ENCODE data around the gene DNAH17. TPM values are rescaled to one million over a fixed set of nuclear protein-coding genes. Genes with fewer than 3 reads are reported as not detected.
A peak's percentile ranks its signal among the peaks of the same experiment; 100 is the strongest.

DNAH17 gene
- total and polyA plus RNA-seq, 4 experiments from 2014 or later, result 0.49 to 1.0 (median 0.78) TPM; not detected in 1

GRCh38 chr17:78414178-78415162, 162.7 kb downstream of the DNAH17 start:
- peak overlapping the region; percentile 57 for H3K27ac ChIP-seq (ENCODE audit: low read depth, low read length)
- DNase-seq, result peak; percentile 45 to 82 (median 56)
- Mint-ChIP-seq H3K4me3 (peak overlapping the region; percentile 54 to 88 (median 77)), H3K36me3 (peaks cover 7 to 25% of the 10 kb centered on the region in 2 donors), H3K27me3 (no peaks in the 10 kb centered on the region), H3K27ac (peak overlapping the region; percentile 91 to 96 (median 95)), H3K9me3 (peaks cover 0 to 2% (median 0%) of the 10 kb centered on the region in 8 donors), H3K4me1 (peaks cover 36 to 79% (median 56%) of the 10 kb centered on the region in 4 donors)
- CTCF ChIA-PET (ENCODE audit: partially characterized antibody), result interaction anchor here (0.5 to 1.3 kb wide), 5 partner anchors 8 to 1584 kb away, joined by 3 read pairs; no protein-coding TSS in a partner anchor
- H3K36me3 ChIP-seq (ENCODE audit: insufficient read depth, low read length), result peaks cover 16% of the 10 kb centered on the region
- H3K4me3 ChIP-seq (ENCODE audit: low read length in 2 of 2), result peak overlapping the region in 1 of 2 donors; percentile 26
- no peaks in the 10 kb centered on the region for H3K9me3 ChIP-seq (ENCODE audit: control insufficient read depth in 1 of 2, low read length in 2 of 2)
- peaks cover 63% of the 10 kb centered on the region for H3K4me1 ChIP-seq (ENCODE audit: insufficient read depth, low read length)
- POLR2A ChIA-PET (ENCODE audit: partially characterized antibody), result interaction anchor here (0.6 to 1.4 kb wide), 4 partner anchors 32 to 152 kb away, joined by 3 to 8 read pairs (median 4); partner anchors contain the start of gene PGS1
- no peaks in the 10 kb centered on the region for H3K27me3 ChIP-seq (ENCODE audit: insufficient read depth, low read length)
- intact Hi-C loops (cut with micrococcal nuclease), result no loop called here

DNA sequence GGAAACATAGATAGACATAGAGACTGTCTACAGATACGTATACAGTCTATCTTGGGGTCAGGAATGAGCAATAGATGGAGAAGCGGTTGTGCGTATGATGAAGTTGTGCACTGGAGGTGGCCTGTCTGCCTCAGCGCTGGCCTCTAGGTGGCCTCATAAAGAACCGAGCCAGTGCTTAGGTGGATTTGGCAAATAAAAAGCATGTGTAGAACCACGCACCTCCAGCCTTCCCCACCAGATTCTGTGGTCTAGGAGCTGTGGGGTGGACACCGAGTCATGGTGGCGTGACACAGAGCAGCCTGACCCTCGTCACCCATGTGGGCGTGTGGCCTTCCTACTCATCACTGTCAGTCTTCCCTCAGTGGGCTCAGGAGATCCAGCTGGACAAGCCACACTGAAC, 164.8 kb downstream of the DNAH17 start:
- Mint-ChIP-seq H3K27ac (peak overlapping the region; percentile 90 to 96 (median 95)), H3K36me3 (peaks cover 7 to 33% of the 10 kb centered on the region in 2 donors), H3K4me1 (peaks cover 41 to 92% (median 73%) of the 10 kb centered on the region in 4 donors), H3K9me3 (peaks cover 0 to 2% (median 0%) of the 10 kb centered on the region in 8 donors), H3K27me3 (no peaks in the 10 kb centered on the region), H3K4me3 (peak overlapping the region in 5 of 8 donors; percentile 3 to 88 (median 54))
- Histone ChIP-seq H3K27ac (ENCODE audit: low read depth, low read length) (no peak overlapping the region), H3K4me1 (ENCODE audit: insufficient read depth, low read length) (peaks cover 79% of the 10 kb centered on the region), H3K27me3 (ENCODE audit: insufficient read depth, low read length) (no peaks in the 10 kb centered on the region), H3K4me3 (ENCODE audit: low read length in 2 of 2) (no peak overlapping the region), H3K36me3 (ENCODE audit: insufficient read depth, low read length) (peaks cover 14% of the 10 kb centered on the region), H3K9me3 (ENCODE audit: control insufficient read depth in 1 of 2, low read length in 2 of 2) (no peaks in the 10 kb centered on the region)
- ChIA-PET POLR2A (ENCODE audit: partially characterized antibody) (interaction anchor here (1.1 kb wide), 1 partner anchor 20 kb away, joined by 3 read pairs; no protein-coding TSS in a partner anchor), CTCF (ENCODE audit: partially characterized antibody) (interaction anchor here (0.5 to 1.4 kb wide), 8 partner anchors 10 to 618 kb away, joined by 3 to 7 read pairs (median 3); no protein-coding TSS in a partner anchor)
- DNase-seq, result peak in 4 of 5 donors; percentile 15 to 59 (median 34)
- intact Hi-C loops (cut with micrococcal nuclease), result no loop called here

- H3K36me3 ChIP-seq (ENCODE audit: insufficient read depth, low read length), result peaks cover 9% of the 10 kb centered on the region
- H3K27ac Mint-ChIP-seq, result peak overlapping the region in 4 of 7 donors; percentile 30 to 95 (median 67)
Measured at GRCh38 chr17:78411241-78411857, 165.8 kb downstream of the DNAH17 start.

GRCh38 chr17:78409191-78409928, 167.8 kb downstream of the DNAH17 start:
- Mint-ChIP-seq H3K4me3 (no peak overlapping the region), H3K4me1 (peaks cover 33 to 71% (median 59%) of the 10 kb centered on the region in 4 donors), H3K9me3 (no peaks in the 10 kb centered on the region), H3K36me3 (peaks cover 7 to 39% of the 10 kb centered on the region in 2 donors), H3K27me3 (no peaks in the 10 kb centered on the region), H3K27ac (peak overlapping the region; percentile 31 to 75 (median 59))
- no peak for DNase-seq
- Histone ChIP-seq H3K9me3 (ENCODE audit: control insufficient read depth in 1 of 2, low read length in 2 of 2) (no peaks in the 10 kb centered on the region), H3K4me1 (ENCODE audit: insufficient read depth, low read length) (peaks cover 58% of the 10 kb centered on the region), H3K27ac (ENCODE audit: low read depth, low read length) (no peak overlapping the region), H3K27me3 (ENCODE audit: insufficient read depth, low read length) (no peaks in the 10 kb centered on the region), H3K36me3 (ENCODE audit: insufficient read depth, low read length) (peaks cover 12% of the 10 kb centered on the region), H3K4me3 (ENCODE audit: low read length in 2 of 2) (no peak overlapping the region)
- CTCF ChIA-PET (ENCODE audit: partially characterized antibody), result no interaction called here
- POLR2A ChIA-PET (ENCODE audit: partially characterized antibody), result no interaction called here
- intact Hi-C loops (cut with micrococcal nuclease), result no loop called here

More at GRCh38 chr17:78411241-78411857, 165.8 kb downstream of the DNAH17 start:
- no peak for DNase-seq
- intact Hi-C loops (cut with micrococcal nuclease), result no loop called here
- Histone ChIP-seq H3K4me3 (ENCODE audit: low read length in 2 of 2) (no peak overlapping the region), H3K27ac (ENCODE audit: low read depth, low read length) (no peak overlapping the region), H3K27me3 (ENCODE audit: insufficient read depth, low read length) (no peaks in the 10 kb centered on the region), H3K9me3 (ENCODE audit: control insufficient read depth in 1 of 2, low read length in 2 of 2) (no peaks in the 10 kb centered on the region), H3K4me1 (ENCODE audit: insufficient read depth, low read length) (peaks cover 75% of the 10 kb centered on the region)
- H3K27me3 Mint-ChIP-seq, result no peaks in the 10 kb centered on the region
- peak overlapping the region in 1 of 8 donors; percentile 22 for H3K4me3 Mint-ChIP-seq
- H3K9me3 Mint-ChIP-seq, result peaks cover 0 to 2% (median 0%) of the 10 kb centered on the region in 8 donors
- ChIA-PET CTCF (ENCODE audit: partially characterized antibody) (interaction anchor here (0.7 to 1.4 kb wide), 8 partner anchors 9 to 617 kb away, joined by 3 to 8 read pairs (median 4); no protein-coding TSS in a partner anchor), POLR2A (ENCODE audit: partially characterized antibody) (interaction anchor here (1.1 kb wide), 1 partner anchor 19 kb away, joined by 3 read pairs; no protein-coding TSS in a partner anchor)
- peaks cover 0 to 30% of the 10 kb centered on the region in 2 donors for H3K36me3 Mint-ChIP-seq
- H3K4me1 Mint-ChIP-seq, result peaks cover 38 to 83% (median 75%) of the 10 kb centered on the region in 4 donors

GRCh38 chr17:78408476-78409050, 168.6 kb downstream of the DNAH17 start:
- no peaks in the 10 kb centered on the region for H3K9me3 ChIP-seq (ENCODE audit: control insufficient read depth in 1 of 2, low read length in 2 of 2)
- no peak overlapping the region for H3K27ac ChIP-seq (ENCODE audit: low read depth, low read length)
- no peaks in the 10 kb centered on the region for H3K9me3 Mint-ChIP-seq
- peaks cover 50% of the 10 kb centered on the region for H3K4me1 ChIP-seq (ENCODE audit: insufficient read depth, low read length)
- H3K4me1 Mint-ChIP-seq, result peaks cover 26 to 63% (median 51%) of the 10 kb centered on the region in 4 donors
- peaks cover 17% of the 10 kb centered on the region for H3K36me3 ChIP-seq (ENCODE audit: insufficient read depth, low read length)
- H3K27me3 ChIP-seq (ENCODE audit: insufficient read depth, low read length), result no peaks in the 10 kb centered on the region
- peak overlapping the region in 2 of 8 donors; percentile 10 to 46 for H3K4me3 Mint-ChIP-seq
- H3K27ac Mint-ChIP-seq, result peak overlapping the region; percentile 45 to 87 (median 68)
- peaks cover 10 to 44% of the 10 kb centered on the region in 2 donors for H3K36me3 Mint-ChIP-seq
- H3K4me3 ChIP-seq (ENCODE audit: low read length in 2 of 2), result no peak overlapping the region
- no peak for DNase-seq
- intact Hi-C loops (cut with micrococcal nuclease), result no loop called here
- no peaks in the 10 kb centered on the region for H3K27me3 Mint-ChIP-seq
- CTCF ChIA-PET (ENCODE audit: partially characterized antibody), result interaction anchor here (0.8 kb wide), 1 partner anchor 27 kb away, joined by 3 read pairs; no protein-coding TSS in a partner anchor
- POLR2A ChIA-PET (ENCODE audit: partially characterized antibody), result no interaction called here

- no peaks in the 10 kb centered on the region for H3K9me3 ChIP-seq (ENCODE audit: control insufficient read depth in 1 of 2, low read length in 2 of 2)
- H3K27ac ChIP-seq (ENCODE audit: low read depth, low read length), result no peak overlapping the region
- Mint-ChIP-seq H3K4me3 (no peak overlapping the region), H3K4me1 (peaks cover 19 to 52% (median 40%) of the 10 kb centered on the region in 4 donors), H3K27ac (peak overlapping the region in 5 of 7 donors; percentile 15 to 87 (median 50)), H3K36me3 (peaks cover 21 to 54% of the 10 kb centered on the region in 2 donors), H3K9me3 (no peaks in the 10 kb centered on the region), H3K27me3 (no peaks in the 10 kb centered on the region)
- intact Hi-C loops (cut with micrococcal nuclease), result no loop called here
- peaks cover 28% of the 10 kb centered on the region for H3K36me3 ChIP-seq (ENCODE audit: insufficient read depth, low read length)
- DNase-seq, result no peak
- ChIA-PET CTCF (ENCODE audit: partially characterized antibody) (no interaction called here), POLR2A (ENCODE audit: partially characterized antibody) (interaction anchor here (0.6 kb wide), 1 partner anchor 25 kb away, joined by 3 read pairs; no protein-coding TSS in a partner anchor)
- H3K27me3 ChIP-seq (ENCODE audit: insufficient read depth, low read length), result no peaks in the 10 kb centered on the region
- peaks cover 39% of the 10 kb centered on the region for H3K4me1 ChIP-seq (ENCODE audit: insufficient read depth, low read length)
- no peak overlapping the region for H3K4me3 ChIP-seq (ENCODE audit: low read length in 2 of 2)
Measured at GRCh38 chr17:78407387-78408000, 169.7 kb downstream of the DNAH17 start.
